Measurements from ENCODE around the gene NLGN3. TPM values are rescaled to one million over a fixed set of nuclear protein-coding genes. Genes with fewer than 3 reads are reported as not detected.

The NLGN3 gene
- total RNA-seq, 1 experiment from 2014 or later, result 0.65 TPM

- H3K9me3 ChIP-seq (ENCODE audit: insufficient read depth, low read depth), result no peaks in the 10 kb centered on the region
- no peak for TF ChIP-seq CTCF (conservative IDR thresholded peaks at IDR 0.05)
- TF ChIP-seq EZH2 (IDR thresholded peaks at IDR 0.05; ENCODE audit: low read depth), result no peak
- H2AFZ ChIP-seq, result no peak overlapping the region
- H3K4me1 ChIP-seq (replicated peaks; ENCODE audit: insufficient read depth), result no peaks in the 10 kb centered on the region
- H3K27ac ChIP-seq, result no peak overlapping the region
- H3K27me3 ChIP-seq (ENCODE audit: insufficient read depth, low read depth), result no peaks in the 10 kb centered on the region
- intact Hi-C loops (cut with micrococcal nuclease; ENCODE audit: unreplicated experiment), result loop anchor here (2.0 kb wide), 1 partner anchor 99 kb away; the partner anchor contains the start of gene NONO
- H3K9me2 ChIP-seq (ENCODE audit: insufficient read depth), result no peaks in the 10 kb centered on the region; the same call in 1 of the 2 replicates
- no peak for DNase-seq
- H3K79me2 ChIP-seq (ENCODE audit: low read depth), result no peaks in the 10 kb centered on the region
- H3K36me3 ChIP-seq (ENCODE audit: low read depth), result no peaks in the 10 kb centered on the region
- POLR2A ChIA-PET (ENCODE audit: unreplicated experiment), result no interaction called here
- H3K4me2 ChIP-seq, result no peak overlapping the region
- BruUV-seq (replicated peaks), result no TSS peak
- H4K20me1 ChIP-seq (ENCODE audit: insufficient read depth), result no peaks in the 10 kb centered on the region
- CTCF ChIA-PET, result no interaction called here
- H3K4me3 ChIP-seq, result no peak overlapping the region
- peaks cover 3% of the 10 kb centered on the region; the same call in 1 of the 2 replicates for H3F3A ChIP-seq (ENCODE audit: insufficient read depth, low read depth)
Measured at GRCh38 chrX:71183341-71183740, 38.7 kb downstream of the NLGN3 start.

DNA sequence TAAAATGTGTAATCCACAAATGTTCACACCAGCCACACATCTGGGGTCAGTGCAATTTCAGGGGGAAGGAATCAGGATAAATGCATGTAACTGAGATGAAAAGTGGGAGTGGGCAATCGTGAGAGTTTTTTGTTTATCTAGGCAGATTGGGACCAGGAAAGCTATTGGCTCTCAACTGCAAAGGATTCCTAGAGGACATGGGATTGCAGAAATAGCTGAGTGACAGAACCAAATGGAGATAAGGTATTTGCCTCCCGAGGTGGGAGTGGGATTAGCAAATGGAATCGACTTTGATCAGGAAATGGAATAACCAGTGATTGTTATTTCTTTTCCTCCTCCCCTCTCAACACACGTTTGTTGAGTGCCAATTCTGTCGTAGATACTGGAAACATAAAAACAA lies 39.5 kb downstream of the NLGN3 start:
- intact Hi-C loops (cut with micrococcal nuclease; ENCODE audit: unreplicated experiment), result no loop called here
- Histone ChIP-seq H3K4me3 (no peak overlapping the region), H3K27ac (no peak overlapping the region), H2AFZ (no peak overlapping the region), H3K9me3 (ENCODE audit: insufficient read depth, low read depth) (no peaks in the 10 kb centered on the region), H3K4me2 (no peak overlapping the region), H3K36me3 (ENCODE audit: low read depth) (no peaks in the 10 kb centered on the region), H3K9me2 (ENCODE audit: insufficient read depth) (no peaks in the 10 kb centered on the region; the same call in 1 of the 2 replicates), H3F3A (ENCODE audit: insufficient read depth, low read depth) (peaks cover 3% of the 10 kb centered on the region; the same call in 1 of the 2 replicates), H3K4me1 (replicated peaks; ENCODE audit: insufficient read depth) (no peaks in the 10 kb centered on the region), H4K20me1 (ENCODE audit: insufficient read depth) (no peaks in the 10 kb centered on the region), H3K27me3 (ENCODE audit: insufficient read depth, low read depth) (no peaks in the 10 kb centered on the region), H3K79me2 (ENCODE audit: low read depth) (no peaks in the 10 kb centered on the region)
- DNase-seq, result no peak
- no TSS peak for BruUV-seq (replicated peaks)
- ChIA-PET CTCF (no interaction called here), POLR2A (ENCODE audit: unreplicated experiment) (no interaction called here)
- no peak for TF ChIP-seq CTCF (conservative IDR thresholded peaks at IDR 0.05)
- no peak for TF ChIP-seq EZH2 (IDR thresholded peaks at IDR 0.05; ENCODE audit: low read depth)

DNA sequence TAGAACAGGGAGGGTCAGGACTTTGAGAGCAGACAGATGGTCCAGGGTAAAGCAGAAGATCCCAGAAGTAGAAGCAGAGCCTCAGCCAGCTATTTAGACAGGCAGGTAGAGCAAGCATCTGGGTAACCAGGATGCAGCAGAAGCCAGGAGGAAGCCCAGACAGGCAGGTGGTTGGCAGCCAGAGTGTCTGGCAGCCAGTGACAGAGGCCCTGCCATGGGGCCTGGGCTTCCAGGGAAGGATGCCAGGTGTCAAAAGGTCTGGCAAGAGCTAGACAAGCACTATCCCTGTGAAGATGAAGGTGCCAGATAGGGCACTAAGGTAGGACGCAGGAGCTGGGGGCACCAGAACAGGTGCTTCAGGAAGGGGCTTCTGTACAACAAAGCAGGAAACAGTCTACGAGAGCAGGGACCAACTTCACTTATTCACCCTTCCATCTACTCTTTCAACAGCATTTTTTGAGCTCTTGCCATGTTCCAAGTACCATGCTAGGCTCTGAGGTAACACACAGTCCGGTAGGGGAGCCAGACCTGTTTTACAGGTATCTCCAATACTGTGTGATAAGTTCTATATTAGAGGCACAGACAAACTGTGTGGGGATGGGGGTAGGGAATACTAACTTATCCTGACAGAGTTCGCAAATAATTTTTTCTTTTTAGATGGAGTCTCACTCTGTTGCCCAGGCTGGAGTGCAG lies 40.3 kb downstream of the NLGN3 start:
- no peak overlapping the region for H3K4me3 ChIP-seq
- no peak overlapping the region for H2AFZ ChIP-seq
- H3K79me2 ChIP-seq (ENCODE audit: low read depth), result no peaks in the 10 kb centered on the region
- ChIA-PET CTCF (interaction anchor here (0.6 kb wide), 1 partner anchor 631 kb away, joined by 3 read pairs; no protein-coding TSS in a partner anchor), POLR2A (ENCODE audit: unreplicated experiment) (no interaction called here)
- no peaks in the 10 kb centered on the region; the same call in 1 of the 2 replicates for H3K9me2 ChIP-seq (ENCODE audit: insufficient read depth)
- no peaks in the 10 kb centered on the region for H3K36me3 ChIP-seq (ENCODE audit: low read depth)
- DNase-seq, result peak in 1 of 2 experiments; percentile 38
- no peaks in the 10 kb centered on the region for H3K27me3 ChIP-seq (ENCODE audit: insufficient read depth, low read depth)
- H4K20me1 ChIP-seq (ENCODE audit: insufficient read depth), result no peaks in the 10 kb centered on the region
- H3F3A ChIP-seq (ENCODE audit: insufficient read depth, low read depth), result peaks cover 3% of the 10 kb centered on the region; the same call in 1 of the 2 replicates
- H3K4me2 ChIP-seq, result no peak overlapping the region
- H3K9me3 ChIP-seq (ENCODE audit: insufficient read depth, low read depth), result no peaks in the 10 kb centered on the region
- no peak overlapping the region for H3K27ac ChIP-seq
- no peaks in the 10 kb centered on the region for H3K4me1 ChIP-seq (replicated peaks; ENCODE audit: insufficient read depth)
- intact Hi-C loops (cut with micrococcal nuclease; ENCODE audit: unreplicated experiment), result no loop called here
- TF ChIP-seq EZH2 (IDR thresholded peaks at IDR 0.05; ENCODE audit: low read depth), result no peak
- no peak for TF ChIP-seq CTCF (conservative IDR thresholded peaks at IDR 0.05)
- BruUV-seq (replicated peaks), result no TSS peak
